Limb (tissue), 2 donors: ENCODE measurements around the gene SPTLC2.
"Not testable (repeated sequence)": the region's sequence is repeated elsewhere in the genome, so short reads cannot be mapped to it uniquely, and the experiment has no call there.

Source experiments
- DNase-seq, 2 donors: peaks; one replicate each; pipeline ENCODE4 v3.0.0-alpha.2; 2016; ENCODE audit errors: extremely low spot score in 2 of 2

Gene SPTLC2

DNA sequence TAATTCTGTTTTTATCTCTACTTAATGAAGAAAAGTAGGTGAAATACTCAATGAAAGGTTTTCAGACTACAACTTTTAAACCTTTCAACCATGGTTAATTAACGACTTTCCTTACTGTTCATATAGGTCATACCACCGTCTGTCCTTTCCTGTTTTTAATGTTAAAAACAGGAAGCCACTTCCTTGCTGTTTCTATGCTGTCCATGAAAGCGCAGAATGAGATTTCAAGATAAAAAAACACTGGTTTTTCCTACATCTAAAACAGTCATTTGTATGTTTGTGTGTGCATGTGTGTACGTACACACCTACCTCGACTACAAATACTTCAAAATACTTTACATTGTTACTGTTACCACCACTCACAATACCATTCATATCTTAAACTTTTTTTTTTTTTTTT, 27.3 kb downstream of the SPTLC2 start:
- DNase-seq: no peak

DNA sequence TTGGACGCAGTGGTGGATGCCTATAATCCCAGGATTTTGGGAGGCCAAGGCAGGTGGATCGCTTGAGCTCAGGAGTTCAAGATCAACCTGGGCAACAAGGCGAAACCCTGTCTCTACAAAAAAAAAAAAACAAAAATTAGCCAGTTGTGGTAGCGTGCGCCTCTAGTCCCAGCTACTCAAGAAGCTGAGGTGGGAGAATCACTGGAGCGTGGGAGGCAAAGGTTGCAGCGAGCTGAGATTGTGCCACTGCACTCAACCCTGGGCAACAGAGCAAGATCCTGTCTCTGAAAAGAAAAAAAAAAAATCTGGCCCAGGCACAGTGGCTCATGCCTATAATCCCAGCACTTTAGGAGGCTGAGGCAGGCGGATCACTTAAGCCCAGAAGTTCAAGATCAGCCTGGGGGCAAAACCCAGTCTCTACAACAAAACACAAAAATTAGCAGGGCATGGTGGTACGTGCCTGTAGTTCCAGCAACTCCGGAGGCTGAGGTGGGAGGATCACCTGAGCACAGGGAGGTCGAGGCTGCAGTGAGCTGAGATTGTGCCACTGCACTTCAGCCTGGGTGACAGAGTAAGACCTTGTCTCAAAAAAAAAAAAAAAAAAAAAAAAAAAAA, 27.9 kb downstream of the SPTLC2 start:
- not testable (repeated sequence) for DNase-seq

DNA sequence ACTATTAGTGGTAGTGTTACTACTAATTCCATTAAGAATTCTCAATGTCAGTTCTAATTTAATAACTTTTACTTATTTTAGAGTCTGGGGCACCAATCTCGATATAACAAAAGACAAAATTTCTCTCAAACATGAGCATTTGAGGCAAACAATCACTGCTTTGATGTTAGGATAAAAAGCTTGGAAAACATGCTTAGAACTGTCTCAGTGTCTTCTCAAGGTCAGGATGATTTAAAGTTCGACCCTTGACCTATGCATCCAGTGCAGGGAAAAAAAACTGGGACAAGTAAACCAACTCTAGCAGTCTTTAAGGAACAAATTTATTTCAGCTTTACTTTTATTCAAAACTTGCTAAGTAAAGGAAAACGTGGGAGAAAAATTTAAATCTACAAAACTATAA, 31.1 kb downstream of the SPTLC2 start:
- DNase-seq: no peak

DNA sequence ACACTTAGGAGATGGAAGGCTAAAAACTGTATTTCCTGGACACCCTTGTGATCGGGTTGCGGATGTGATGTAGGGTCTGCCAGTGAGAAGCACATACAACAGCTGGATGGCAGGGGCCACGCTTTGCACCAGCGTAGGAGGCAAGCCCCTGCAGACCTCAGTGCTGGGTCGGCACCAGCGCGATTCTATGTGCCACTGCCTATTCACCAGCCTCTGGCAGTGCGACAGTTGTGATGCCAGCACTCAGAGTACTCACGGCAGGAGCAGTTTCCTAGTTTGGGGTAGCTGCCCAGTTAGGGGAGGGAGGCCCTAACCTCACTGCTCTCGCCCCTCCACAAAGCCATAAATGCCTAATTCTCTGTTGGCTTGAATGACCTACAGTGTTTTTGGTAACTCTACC, 31.6 kb downstream of the SPTLC2 start:
- no peak for DNase-seq

DNA sequence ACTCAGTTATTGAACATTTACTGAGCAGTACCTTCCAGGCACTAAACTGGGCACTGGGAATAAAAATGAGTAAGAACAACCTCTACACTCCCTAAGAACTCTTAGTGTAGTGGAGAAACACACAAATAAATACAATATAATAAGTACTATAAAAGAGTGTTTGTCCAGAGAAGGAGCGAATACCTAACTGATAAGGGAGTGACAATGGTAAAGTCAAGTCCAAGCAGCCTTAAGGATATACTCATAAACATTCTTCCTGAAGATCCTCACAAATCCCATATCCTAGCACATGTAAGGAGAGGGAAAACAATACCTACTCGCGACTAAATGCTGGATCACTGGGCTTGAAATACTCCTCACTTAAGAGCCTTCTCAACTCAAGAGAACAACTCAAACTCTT, 32.8 kb downstream of the SPTLC2 start:
- DNase-seq: no peak

DNA sequence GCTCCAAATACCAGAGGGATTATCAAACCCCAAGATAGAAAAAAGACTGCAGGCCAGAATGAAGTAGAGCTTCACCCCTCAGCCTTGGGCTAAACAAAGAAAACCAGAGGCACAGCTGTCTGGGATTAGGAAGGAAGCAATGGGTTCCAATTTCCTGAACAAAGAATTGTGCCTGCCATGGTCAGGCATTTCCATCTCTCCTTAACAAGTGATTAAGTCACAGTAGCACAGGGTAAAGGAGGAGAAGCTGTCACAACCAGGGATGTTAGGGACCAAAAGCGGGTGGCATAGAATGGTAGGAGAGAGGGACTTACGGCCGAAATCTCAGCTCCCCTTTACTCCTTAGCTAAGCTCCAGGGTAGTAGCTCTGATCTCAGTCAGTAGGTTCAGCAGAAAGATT, 33.9 kb downstream of the SPTLC2 start:
- DNase-seq: no peak

DNA sequence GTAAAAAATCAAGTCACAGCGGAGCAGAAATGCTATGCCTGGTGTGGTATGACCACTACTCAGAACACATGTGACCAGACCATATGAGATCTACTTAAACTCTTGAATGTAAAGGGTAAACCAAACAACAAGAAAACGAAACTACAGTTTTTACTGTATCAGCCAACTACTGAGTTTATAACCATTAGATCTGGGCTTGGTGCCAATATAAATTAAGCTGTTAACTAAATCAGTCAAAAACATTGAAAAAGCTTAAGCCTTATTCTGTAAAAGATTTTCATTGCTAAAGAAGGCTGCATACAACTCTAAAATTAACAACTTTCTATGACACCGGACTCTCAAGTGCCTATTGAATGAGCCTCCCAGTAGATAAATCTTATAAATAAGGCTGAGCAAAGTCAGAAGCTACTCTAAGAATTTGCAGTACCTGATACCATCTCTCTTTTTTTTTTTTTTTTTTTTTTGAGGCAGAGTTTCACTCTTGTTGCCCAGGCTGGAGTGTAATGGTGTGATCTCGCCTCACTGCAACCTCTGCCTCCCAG, 35.4 kb downstream of the SPTLC2 start:
- peak in 1 of 2 donors; percentile 66 for DNase-seq

DNA sequence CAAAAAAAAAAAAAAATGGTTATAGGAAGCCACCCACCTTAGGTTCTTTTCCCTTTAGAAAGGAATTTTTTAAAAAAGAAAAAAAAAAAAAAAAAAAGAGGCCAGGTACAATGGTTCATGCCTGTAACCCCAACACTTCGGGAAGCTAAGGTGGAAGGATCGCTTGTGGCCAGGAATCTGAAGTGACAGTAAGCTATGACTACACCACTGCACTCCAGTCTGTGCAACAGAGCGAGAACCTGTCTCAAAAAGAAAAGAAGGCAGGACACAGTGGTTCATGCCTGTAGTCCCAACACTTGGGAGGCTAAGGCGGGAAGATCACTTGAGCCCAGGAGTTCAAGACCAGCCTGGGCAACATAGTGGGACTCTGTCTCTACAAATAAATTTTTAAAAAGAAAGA, 36.0 kb downstream of the SPTLC2 start:
- no peak for DNase-seq

DNA sequence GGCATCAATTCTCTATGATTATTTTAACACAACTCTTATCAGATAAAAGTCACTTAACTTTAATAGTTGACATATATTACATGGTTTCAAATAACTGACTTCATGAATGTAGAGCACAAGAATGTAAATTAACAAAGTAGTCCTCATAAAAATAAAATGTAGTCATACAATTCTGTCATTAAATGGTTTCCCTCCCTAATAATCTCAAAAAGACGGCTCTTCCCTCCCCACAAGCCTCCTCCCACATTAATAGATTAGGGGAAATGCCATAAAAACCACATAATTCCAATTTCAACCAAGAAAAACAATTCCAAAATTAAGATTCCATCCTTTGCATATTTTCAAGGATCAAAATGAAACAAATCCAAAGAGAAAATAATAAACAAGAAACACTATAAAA, 36.7 kb downstream of the SPTLC2 start:
- DNase-seq: no peak

DNA sequence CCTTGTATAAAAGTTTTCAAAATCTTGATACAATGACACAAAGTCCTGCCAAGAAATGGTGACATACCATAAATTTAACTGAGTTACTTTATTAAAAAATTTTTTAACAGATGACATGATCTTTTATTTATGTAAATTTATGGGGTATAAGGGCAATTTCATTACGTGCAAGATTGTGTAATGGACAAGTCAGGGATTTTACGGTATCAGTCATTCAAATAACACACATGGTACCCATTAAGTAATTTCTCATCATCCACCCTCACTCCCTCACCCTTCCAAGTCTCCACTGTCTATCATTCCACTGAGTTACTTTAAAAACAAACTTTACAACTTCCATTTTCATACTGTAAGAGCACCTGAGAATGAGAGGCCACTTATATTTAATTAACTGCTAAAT, 37.4 kb downstream of the SPTLC2 start:
- DNase-seq: no peak

DNA sequence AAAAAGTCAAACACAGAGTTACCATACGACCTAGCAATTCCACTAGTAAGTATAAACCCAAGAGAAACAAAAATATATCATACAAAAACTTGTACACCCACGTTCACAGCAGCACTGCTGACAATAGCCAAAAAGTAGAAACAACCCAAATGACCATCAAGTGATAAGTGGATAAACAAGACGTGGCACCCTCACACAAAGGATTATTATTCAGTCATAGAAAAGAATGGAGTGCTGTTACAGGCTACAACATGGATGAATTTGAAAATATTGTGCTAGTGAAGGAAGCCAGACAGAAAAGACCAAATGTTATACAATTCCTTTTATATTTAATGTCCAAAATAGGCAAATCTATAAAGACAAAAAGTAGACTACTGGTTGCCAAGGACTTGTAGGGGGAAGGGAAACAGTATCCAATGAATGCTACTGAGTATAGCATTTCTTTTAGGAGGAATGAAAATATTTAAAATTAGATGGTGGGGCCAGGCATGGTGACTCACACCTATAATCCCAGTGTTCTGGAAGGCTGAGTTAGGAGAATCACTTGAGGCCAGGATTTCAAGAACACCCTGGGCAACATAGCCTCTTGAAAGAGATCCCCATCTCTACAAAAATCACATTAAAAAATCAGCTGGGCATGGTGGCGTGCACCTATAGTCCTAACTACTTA, 41.9 kb downstream of the SPTLC2 start:
- no peak for DNase-seq

DNA sequence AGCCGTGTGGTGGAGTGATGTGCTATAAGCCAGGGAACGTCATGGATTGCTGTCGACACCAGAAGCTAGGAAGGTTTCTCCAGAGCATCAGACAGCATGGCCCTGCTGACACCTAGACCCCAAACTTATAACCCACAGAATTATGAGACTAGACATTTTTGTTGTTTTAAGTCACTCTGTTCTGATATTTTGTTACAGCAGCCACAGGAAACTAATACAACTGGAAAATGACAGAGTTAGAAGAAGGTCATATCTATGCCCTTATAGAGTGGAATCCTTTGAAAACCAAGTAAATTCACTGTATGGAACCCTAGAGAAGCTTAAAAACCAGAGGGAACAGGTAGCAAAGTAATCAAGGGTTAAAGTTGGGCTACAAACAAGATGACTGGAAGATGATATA, 42.5 kb downstream of the SPTLC2 start:
- DNase-seq: no peak

DNA sequence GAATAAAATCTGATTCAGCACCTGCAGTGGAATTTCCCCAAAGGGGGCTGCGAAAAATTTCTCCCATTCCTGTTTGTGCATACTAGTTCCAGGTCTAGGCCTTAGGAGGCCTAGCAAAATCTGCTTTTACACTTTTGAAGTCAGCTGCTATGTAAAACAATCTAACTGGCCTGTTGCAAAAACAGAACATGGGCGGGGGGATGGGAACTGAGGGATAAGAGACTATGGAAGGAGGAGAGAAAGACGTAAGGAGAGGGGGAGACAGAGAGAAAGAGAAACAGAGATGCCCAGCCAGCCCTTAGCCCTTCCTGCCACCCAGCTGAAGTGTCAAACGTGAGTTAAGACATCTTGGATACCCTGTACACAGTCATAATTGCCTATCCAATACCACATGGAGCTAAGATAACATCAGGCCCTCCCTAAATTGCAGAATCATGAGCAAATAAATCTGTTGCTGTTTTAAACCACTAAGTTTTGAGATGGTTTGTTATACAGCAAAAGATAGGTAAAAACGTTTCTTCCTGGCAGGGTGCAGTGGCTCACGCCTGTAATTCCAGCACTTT, 45.6 kb downstream of the SPTLC2 start:
- DNase-seq: no peak

DNA sequence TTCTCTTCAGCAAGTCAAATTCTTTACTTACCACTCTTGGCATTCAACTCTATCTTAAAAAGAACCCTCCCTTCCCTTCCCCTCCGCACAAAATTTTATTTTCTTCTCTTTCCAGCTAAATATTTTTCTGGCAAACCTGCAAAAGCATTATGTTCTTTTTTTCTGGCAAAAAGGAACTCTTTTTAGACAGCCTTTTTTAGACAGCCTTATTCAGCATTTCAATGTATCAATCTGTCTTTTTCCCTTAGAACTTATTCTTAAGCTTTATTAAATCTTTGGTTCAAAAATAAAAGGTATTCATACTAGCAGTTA, 50.5 kb downstream of the SPTLC2 start:
- DNase-seq: no peak

DNA sequence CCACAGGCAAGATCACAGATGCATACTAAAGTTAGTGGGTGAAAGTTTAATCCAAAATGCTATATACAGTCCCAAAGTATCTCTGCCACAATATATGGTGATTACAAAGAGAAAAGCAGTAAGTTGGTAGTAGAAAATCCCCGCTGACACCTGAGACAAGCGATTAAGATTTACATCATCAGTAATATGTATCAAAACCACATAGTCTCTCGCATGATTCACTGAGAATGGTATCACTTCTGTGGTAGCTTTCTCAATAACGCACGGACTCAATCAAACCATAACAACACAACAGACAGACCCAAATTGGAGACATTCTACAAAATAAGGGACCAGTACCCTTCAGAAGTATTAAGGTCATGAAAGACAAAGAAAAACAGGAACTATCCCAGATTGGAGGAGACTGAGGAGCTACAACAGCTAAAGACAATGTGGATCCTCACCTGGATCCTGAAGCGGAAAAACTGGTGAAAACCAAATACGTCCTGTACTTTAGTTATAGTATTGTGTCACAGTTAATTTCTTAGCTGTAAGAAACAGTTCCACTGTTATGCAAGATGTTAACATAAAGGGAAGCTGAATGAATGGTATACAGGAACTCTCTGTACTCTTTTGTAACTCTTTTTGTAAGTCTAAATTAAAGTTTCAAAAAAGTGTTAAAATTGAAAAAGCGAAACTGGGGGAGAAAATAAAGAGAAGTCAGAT, 51.0 kb downstream of the SPTLC2 start:
- no peak for DNase-seq

DNA sequence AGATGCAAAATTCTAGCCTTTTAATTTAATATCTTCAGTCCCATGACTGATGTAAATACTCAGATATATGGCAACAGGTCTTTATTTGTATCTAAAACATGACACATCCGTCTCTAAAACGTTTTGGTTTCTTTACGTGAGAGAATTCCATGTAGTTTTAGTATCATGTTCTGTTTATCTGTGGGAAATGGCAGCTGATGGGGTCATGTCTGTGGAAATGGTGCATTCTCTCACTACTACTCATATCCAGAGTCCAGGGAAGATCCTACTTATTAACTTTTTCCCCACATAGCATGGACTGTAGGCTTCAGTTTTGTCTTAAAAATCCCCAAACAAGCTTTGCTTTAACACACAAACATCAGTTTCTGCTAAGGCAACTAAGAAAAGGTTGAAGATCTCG, 53.8 kb downstream of the SPTLC2 start:
- DNase-seq: no peak

DNA sequence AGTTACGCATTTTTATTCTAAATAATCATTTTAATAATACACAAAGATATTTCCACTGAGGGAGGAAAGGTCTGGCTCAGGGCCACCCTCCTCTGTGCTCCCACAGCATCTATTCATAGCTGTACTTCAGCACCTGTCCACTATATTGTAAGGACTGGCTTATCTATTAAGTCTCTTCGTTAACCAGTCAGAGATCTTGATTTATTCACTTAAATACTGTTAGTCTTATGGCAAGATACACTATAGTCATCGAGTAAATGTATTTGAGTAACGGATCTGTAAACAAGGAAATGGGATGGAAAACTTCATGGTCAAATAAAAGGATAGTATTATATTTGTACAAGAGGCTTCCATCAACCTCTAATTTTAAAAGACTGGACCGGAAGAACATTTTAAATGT, 54.6 kb downstream of the SPTLC2 start:
- no peak for DNase-seq

DNA sequence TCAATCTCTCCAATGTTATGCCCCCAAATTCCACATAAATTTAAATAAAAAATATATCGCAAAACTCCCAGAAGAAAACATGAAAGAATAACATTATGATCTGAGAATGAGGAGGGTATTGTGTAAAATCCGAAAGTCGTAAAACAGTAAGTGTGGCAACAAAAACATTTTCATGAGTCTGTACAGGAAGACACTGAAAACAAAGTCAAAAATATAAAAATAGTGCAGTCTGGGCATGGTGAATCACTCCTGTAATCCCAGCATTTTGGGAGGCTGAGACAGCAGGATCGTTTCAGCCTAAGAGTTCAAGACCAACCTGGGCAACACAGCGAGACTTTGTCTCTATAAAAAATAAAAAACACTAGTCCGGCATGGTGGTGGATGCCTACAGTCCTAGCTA, 57.1 kb downstream of the SPTLC2 start:
- DNase-seq: no peak

DNA sequence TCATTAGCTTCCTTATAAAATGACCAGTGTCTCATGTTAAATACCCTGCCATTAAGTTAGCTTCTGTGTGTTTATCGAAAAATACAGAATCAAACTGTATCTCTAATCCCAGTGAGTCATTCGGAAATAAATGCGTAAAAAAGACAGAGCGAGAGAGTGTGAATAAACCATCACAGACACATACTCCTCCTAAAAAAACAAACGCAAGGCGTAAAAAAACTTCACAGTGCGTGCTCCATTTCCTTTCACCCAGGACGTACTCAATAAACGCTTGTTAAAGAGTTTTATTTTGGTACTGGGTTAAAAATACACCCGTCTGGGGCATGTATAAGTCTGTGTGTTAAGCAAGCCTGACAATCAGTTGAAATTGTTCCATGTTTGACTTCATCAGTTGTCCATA, 59.0 kb downstream of the SPTLC2 start:
- no peak for DNase-seq

DNA sequence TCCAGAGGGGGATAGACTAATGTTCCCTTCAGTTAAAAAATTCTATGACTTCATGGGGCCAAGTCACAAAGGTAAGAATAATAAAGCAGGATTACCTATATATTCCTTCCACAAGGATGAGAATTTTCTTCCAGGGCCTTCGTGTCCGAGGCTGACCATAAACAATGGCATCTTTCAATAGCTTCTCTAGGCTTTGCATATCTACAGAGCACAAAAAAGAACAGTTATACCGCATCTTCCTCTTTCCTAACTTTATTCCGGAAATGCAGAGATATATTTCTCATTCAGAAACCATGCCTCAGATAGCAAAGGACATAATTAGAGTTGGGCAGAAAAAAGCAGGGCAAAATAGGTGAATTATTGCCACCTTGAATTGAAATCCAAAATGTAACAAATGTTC, 59.5 kb downstream of the SPTLC2 start:
- DNase-seq: no peak

DNA sequence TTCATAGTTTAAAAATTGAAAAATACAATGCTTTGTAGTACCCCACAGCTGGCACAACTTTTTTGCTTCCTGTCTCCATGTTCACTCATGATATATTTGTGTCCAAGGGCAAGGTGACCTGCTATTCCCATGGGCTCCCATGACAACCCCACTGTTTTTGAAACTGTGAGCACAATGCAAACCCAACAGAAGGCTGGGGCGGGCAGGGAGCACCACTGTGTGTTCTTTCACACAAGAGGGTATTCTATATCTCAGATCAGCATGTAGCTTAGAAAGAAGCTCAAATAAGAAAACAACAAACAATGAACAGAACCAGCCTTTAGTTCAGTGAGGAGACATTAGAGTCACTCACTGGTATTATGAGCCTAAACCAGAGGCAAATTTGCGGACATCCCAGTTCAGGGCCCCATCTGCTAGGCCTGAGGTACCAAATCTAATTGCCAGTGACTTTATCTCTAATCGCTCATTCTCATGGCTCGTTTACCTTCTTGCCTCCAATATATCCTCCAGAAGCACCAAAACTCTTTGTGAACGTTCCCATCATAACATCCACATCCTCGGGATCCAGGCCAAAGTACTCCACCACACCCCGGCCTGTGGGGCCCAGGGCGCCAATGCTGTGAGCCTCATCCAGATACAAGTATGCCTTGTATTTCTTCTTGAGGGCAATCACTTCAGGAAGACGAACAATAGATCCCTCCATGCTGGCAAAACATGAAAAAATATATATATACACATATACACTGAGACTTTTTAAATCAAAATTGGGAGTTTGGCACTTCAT, 61.4 kb downstream of the SPTLC2 start:
- DNase-seq: no peak

DNA sequence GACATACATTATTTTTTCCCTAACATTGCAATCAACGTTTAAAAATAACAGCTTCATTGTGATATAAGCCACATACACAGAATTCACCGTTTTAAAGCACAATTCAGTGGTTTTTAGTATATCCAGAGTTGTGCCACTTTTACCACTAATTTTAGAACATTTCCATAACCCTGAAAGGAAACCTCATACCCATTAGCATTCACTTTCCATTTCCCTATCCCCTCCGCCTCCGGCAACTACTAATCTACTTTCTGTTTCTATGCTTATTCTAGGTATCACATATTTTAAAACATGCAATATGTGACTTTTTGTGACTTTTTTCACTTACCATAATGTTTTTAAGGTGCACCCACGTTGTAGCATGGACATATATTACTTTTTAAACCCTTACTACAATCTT, 62.2 kb downstream of the SPTLC2 start:
- DNase-seq: no peak
